ENCODE measurements around the gene LARP4B.

- TF ChIP-seq CTCF (IDR thresholded peaks at IDR 0.05; ENCODE audit: low read depth, low read length, poor library complexity, severe bottlenecking) (no peak), EZH2phosphoT487 (IDR thresholded peaks at IDR 0.05; ENCODE audit: borderline replicate concordance, low read length) (no peak)
Observed at GRCh38 chr10:920450-920849, 11.1 kb downstream of the LARP4B start.

Measured in DOHH2 (cell line).